RWPE2 (cell line): ENCODE results near the gene TMEM14C.
"Not testable (repeated sequence)": the region's sequence is repeated elsewhere in the genome, so short reads cannot be mapped to it uniquely, and the experiment has no call there.

Source experiments
- ATAC-seq: fragments of 200-7000 bp; cut with Tn5 transposase; 3 replicates; pipeline ENCODE4 v1.9.1; 2021; ENCODE audit warnings: low read depth
- DNase-seq: peaks from one replicate; pipeline ENCODE4 v3.0.0-alpha.2; 2020; ENCODE audit warnings: low spot score
- H3K27ac ChIP-seq: fragments of 450-650 bp; 2 replicates; pipeline ENCODE4 v1.5.1; 2017; ENCODE audit warnings: mild to moderate bottlenecking; ENCODE audit not compliant: poor library complexity, severe bottlenecking
- H3K27me3 ChIP-seq: fragments of 250-450 bp; sonication (Bioruptor Pico); 2 replicates; pipeline ENCODE4 v1.5.1; 2021; ENCODE audit warnings: mild to moderate bottlenecking, moderate library complexity; ENCODE audit not compliant: insufficient read depth, poor library complexity, severe bottlenecking
- H3K36me3 ChIP-seq: fragments of 250-450 bp; sonication (Bioruptor Pico); 2 replicates; pipeline ENCODE4 v1.5.1; 2020; ENCODE audit warnings: low read depth, mild to moderate bottlenecking, moderate library complexity
- H3K4me1 ChIP-seq: fragments of 250-450 bp; sonication (Bioruptor Pico); 2 replicates; pipeline ENCODE4 v1.5.1; 2021; ENCODE audit warnings: mild to moderate bottlenecking, moderate library complexity; ENCODE audit not compliant: insufficient read depth, poor library complexity, severe bottlenecking
- H3K4me3 ChIP-seq: fragments of 250-450 bp; sonication (Bioruptor Pico); 2 replicates; pipeline ENCODE4 v1.5.1; 2021; ENCODE audit warnings: mild to moderate bottlenecking, moderate library complexity; ENCODE audit not compliant: severe bottlenecking
- H3K9me3 ChIP-seq: fragments of 250-450 bp; sonication (Bioruptor Pico); 2 replicates; pipeline ENCODE4 v1.5.1; 2021; ENCODE audit warnings: mild to moderate bottlenecking, moderate library complexity; ENCODE audit not compliant: severe bottlenecking
- TF ChIP-seq, protein P1 (sequence below): fragments of 450-650 bp; IDR thresholded peaks from one replicate; pipeline ENCODE4 v1.5.1; 2017; ENCODE audit warnings: mild to moderate bottlenecking, moderate library complexity; ENCODE audit not compliant: poor library complexity, severe bottlenecking

The TMEM14C gene

DNA sequence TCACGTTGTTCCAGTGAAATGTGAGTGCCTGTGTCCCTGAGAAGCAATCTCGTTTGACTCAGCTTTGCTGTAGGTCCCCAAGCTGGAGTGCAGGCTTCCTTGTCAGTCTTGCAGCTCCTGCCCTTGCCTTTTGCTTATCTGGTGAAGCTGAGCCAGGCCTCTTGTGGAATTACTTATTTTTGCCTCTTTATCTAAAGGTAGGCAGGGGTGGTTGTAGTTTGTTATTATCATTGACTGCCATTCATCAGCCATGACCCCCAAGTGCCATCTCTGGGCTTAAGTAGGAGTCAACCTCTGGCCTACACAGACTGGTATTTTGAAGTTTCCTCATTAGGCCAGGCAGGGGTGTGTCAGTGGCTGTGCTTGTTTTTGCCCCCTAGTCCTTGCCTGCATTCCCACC, 26.9 kb downstream of the TMEM14C start:
- TF ChIP-seq, protein P1, sequence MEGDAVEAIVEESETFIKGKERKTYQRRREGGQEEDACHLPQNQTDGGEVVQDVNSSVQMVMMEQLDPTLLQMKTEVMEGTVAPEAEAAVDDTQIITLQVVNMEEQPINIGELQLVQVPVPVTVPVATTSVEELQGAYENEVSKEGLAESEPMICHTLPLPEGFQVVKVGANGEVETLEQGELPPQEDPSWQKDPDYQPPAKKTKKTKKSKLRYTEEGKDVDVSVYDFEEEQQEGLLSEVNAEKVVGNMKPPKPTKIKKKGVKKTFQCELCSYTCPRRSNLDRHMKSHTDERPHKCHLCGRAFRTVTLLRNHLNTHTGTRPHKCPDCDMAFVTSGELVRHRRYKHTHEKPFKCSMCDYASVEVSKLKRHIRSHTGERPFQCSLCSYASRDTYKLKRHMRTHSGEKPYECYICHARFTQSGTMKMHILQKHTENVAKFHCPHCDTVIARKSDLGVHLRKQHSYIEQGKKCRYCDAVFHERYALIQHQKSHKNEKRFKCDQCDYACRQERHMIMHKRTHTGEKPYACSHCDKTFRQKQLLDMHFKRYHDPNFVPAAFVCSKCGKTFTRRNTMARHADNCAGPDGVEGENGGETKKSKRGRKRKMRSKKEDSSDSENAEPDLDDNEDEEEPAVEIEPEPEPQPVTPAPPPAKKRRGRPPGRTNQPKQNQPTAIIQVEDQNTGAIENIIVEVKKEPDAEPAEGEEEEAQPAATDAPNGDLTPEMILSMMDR: no peak
- Histone ChIP-seq H3K4me3 (no peak overlapping the region), H3K4me1 (no peaks in the 10 kb centered on the region), H3K36me3 (peaks cover 45% of the 10 kb centered on the region), H3K9me3 (no peaks in the 10 kb centered on the region), H3K27ac (no peak overlapping the region), H3K27me3 (no peaks in the 10 kb centered on the region)
- ATAC-seq: no peak
- DNase-seq: no peak

DNA sequence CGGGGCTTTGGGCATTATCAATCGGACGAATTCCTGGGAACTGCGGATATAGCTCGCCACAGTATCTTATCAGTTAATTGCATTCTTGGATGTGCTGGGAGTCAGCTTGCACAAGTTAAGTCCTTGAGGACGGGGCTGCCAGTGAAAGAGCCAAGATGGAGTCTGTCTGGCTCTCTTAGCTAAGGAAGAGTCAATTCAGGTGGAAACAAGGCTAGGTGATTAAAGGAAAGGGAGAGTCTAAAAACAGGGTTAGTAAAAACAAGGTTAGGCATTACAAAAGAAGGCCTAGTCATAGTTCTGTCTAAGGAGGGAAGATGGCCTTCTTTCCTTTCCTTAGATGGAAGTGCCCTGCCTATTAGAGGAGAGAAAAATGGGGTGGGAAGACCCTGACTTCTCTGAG, 27.7 kb downstream of the TMEM14C start:
- ATAC-seq, H3K27ac ChIP-seq: not testable (repeated sequence)

DNA sequence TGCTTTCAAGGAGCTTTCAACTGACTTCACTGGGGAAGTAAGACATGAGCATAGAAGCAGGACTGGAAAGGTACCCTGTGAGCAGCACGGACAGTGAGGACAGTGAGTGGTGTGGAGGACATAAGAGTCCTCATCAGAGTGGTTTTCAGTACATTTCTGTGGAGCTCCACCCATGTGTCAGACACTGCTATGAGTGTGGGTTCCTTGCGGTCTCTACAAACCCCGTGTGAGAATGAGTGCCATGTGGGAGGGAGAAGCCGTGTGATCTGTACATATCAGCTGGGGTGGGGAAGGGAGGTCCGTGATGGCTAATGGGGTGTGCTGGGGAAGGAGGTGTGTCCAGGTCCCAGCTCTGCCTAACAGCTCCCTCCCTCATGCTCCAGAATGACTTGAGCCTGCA, 28.9 kb downstream of the TMEM14C start:
- H3K36me3 ChIP-seq: peaks cover 63% of the 10 kb centered on the region

More for the DNA sequence above, 27.7 kb downstream of the TMEM14C start:
- H3K4me3 ChIP-seq, H3K9me3 ChIP-seq, H3K27me3 ChIP-seq, H3K4me1 ChIP-seq, DNase-seq: not testable (repeated sequence)
- H3K36me3 ChIP-seq: peaks cover 53% of the 10 kb centered on the region

DNA sequence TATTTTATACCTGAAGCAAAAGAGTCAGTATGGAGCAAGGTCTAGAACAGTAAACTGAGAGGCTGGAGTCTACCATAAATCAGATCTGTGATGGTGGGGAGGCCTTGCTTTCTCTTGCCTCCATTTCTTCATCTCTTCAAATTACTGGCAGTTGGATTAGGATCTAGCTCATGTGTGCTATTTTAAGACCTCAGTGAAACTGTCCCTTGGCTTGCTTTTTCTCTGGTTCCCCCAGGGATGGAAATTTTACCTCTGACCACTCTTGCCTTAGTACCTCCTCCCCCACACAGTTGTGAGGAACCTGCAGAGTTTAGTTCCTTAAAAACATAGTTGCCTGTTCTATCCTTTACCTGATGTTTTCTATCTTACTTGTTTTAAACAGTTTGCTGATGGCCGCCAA, 33.2 kb downstream of the TMEM14C start:
- H3K27me3 ChIP-seq: no peaks in the 10 kb centered on the region
- peaks cover 68% of the 10 kb centered on the region for H3K36me3 ChIP-seq
- TF ChIP-seq, protein P1: no peak
- DNase-seq (no peak), ATAC-seq (no peak)
- H3K27ac ChIP-seq: no peak overlapping the region
- no peak overlapping the region for H3K4me3 ChIP-seq
- H3K9me3 ChIP-seq: peaks cover 2% of the 10 kb centered on the region
- peaks cover 17% of the 10 kb centered on the region for H3K4me1 ChIP-seq

More for the DNA sequence above, 28.9 kb downstream of the TMEM14C start:
- not testable (repeated sequence) for H3K4me3 ChIP-seq, ATAC-seq, H3K27ac ChIP-seq, H3K4me1 ChIP-seq, DNase-seq, H3K9me3 ChIP-seq, H3K27me3 ChIP-seq

DNA sequence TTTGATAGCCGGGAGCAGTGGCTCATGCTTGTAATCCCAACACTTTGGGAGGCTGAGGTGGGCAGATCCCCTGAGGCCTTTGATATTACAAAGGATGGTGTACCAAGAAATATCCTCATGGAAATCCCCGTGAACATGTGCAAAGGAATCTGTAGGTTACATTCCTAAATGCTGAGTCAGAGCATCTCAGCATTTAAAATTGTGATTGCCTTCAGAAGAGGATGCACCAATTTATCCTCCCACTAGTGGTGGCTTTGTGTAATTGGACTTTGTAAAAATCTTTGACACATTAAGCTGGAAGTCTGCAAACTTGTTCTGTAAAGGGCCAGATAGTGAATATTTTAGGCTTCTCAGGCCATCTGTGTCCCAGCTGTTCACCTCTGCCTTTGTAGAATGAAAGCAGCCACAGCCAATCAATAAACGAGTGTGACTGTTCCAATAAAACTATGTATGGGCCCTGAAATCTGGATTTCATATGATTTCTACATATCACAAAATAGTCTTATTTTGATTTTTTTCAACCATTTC, 36.5 kb downstream of the TMEM14C start:
- Histone ChIP-seq H3K27ac (peak overlapping the region; percentile 84), H3K4me1 (peaks cover 17% of the 10 kb centered on the region), H3K36me3 (peaks cover 41% of the 10 kb centered on the region), H3K9me3 (peaks cover 2% of the 10 kb centered on the region), H3K27me3 (no peaks in the 10 kb centered on the region), H3K4me3 (no peak overlapping the region)
- DNase-seq: peak; percentile 74
- TF ChIP-seq, protein P1: peak; percentile 79
- peak; percentile 79 for ATAC-seq

DNA sequence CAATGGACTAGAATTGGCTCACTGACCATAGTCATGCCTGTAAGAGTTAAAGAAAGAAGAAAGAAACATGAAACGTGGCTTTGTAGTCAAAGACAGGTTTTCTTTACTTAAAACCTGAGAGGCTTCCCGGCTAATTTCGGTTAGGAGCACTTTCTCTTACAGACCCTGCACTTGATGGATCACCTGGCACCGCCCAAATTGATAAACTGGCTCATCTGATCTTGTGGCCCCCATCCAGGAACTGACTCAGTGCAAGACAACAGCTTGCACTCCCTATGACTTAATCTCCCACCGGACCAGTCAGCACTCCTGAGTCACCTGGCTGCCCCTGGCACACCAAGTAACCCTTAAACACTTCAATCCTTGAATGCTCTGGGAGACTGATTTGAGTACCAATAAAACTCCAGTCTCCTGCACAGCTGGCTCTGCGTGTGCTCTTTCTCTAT, 37.0 kb downstream of the TMEM14C start:
- ATAC-seq: peak; percentile 93
- Histone ChIP-seq H3K4me3 (no peak overlapping the region), H3K36me3 (peaks cover 39% of the 10 kb centered on the region), H3K27ac (peak overlapping the region; percentile 84), H3K27me3 (no peaks in the 10 kb centered on the region), H3K9me3 (peaks cover 2% of the 10 kb centered on the region), H3K4me1 (peaks cover 17% of the 10 kb centered on the region)
- peak; percentile 96 for DNase-seq
- TF ChIP-seq, protein P1: peak; percentile 11
